OCI-LY1 (cell line): ENCODE results near the gene RALBP1.
"Not testable (repeated sequence)": the region's sequence is repeated elsewhere in the genome, so short reads cannot be mapped to it uniquely, and the experiment has no call there.

Experiments
- H2AFZ ChIP-seq: fragments of 200-600 bp; sonication (generic), shearing (Covaris generic); 2 replicates; pipeline ENCODE4 v1.6.0; 2014; ENCODE audit warnings: antibody characterized with exemption, mild to moderate bottlenecking, low read length
- H3F3A ChIP-seq: fragments of 200-600 bp; sonication (generic), shearing (Covaris generic); 2 replicates; pipeline ENCODE4 v1.6.0; 2014; ENCODE audit warnings: mild to moderate bottlenecking, antibody characterized with exemption, low read length, moderate library complexity; ENCODE audit not compliant: insufficient read depth
- H3K27ac ChIP-seq: fragments of 200-600 bp; sonication (generic); 2 replicates; pipeline ENCODE4 v1.5.1; 2014; ENCODE audit warnings: low read length, mixed run types, mild to moderate bottlenecking, low read depth; ENCODE audit not compliant: poor library complexity, severe bottlenecking
- H3K27me3 ChIP-seq: fragments of 200-600 bp; sonication (generic); 2 replicates; pipeline ENCODE4 v1.6.0; 2014; ENCODE audit warnings: antibody characterized with exemption, mild to moderate bottlenecking, low read length, moderate library complexity; ENCODE audit not compliant: insufficient read depth
- H3K36me3 ChIP-seq: fragments of 200-600 bp; sonication (generic); 2 replicates; pipeline ENCODE4 v1.6.1; 2014; ENCODE audit warnings: mild to moderate bottlenecking, antibody characterized with exemption, low read length, moderate library complexity, mixed read lengths; ENCODE audit not compliant: insufficient read depth
- H3K4me1 ChIP-seq: fragments of 200-600 bp; sonication (generic); 2 replicates; pipeline ENCODE4 v1.5.1; 2014; ENCODE audit warnings: mild to moderate bottlenecking, low read length, moderate library complexity; ENCODE audit not compliant: insufficient read depth, severe bottlenecking
- H3K4me2 ChIP-seq: fragments of 200-600 bp; sonication (generic), shearing (Covaris generic); 2 replicates; pipeline ENCODE4 v1.6.1; 2014; ENCODE audit warnings: low read length
- H3K4me3 ChIP-seq: fragments of 200-600 bp; sonication (generic); 2 replicates; pipeline ENCODE4 v1.5.1; 2014; ENCODE audit warnings: low read length, low read depth, mild to moderate bottlenecking, mixed read lengths; ENCODE audit not compliant: poor library complexity, severe bottlenecking
- H3K79me2 ChIP-seq: fragments of 200-600 bp; shearing (Covaris generic); 2 replicates; pipeline ENCODE4 v1.6.1; 2016; ENCODE audit warnings: mixed run types, low read length, mixed read lengths; ENCODE audit not compliant: insufficient read depth
- H3K9ac ChIP-seq: fragments of 200-600 bp; sonication (generic), shearing (Covaris generic); 2 replicates; pipeline ENCODE4 v1.6.1; 2014; ENCODE audit warnings: mild to moderate bottlenecking, low read length, mixed read lengths
- H3K9me2 ChIP-seq: fragments of 200-600 bp; sonication (generic), shearing (Covaris generic); 2 replicates; pipeline ENCODE4 v1.6.1; 2014; ENCODE audit warnings: low read depth, mild to moderate bottlenecking, low read length, mixed read lengths
- H3K9me3 ChIP-seq: fragments of 200-600 bp; shearing (Covaris generic); 2 replicates; pipeline ENCODE4 v1.6.1; 2014; ENCODE audit warnings: low read length, mixed read lengths
- H4K20me1 ChIP-seq: fragments of 200-600 bp; sonication (generic), shearing (Covaris generic); 2 replicates; pipeline ENCODE4 v1.6.0; 2016; ENCODE audit warnings: mild to moderate bottlenecking, low read length; ENCODE audit not compliant: insufficient read depth
- CTCF ChIP-seq: fragments of 200-600 bp; sonication (generic), shearing (Covaris generic); IDR thresholded peaks from 2 replicates; pipeline ENCODE4 v1.5.1; 2017; ENCODE audit warnings: mild to moderate bottlenecking, antibody characterized with exemption, low read length, moderate library complexity, mixed read lengths
- EZH2 ChIP-seq: fragments of 200-600 bp; sonication (generic), shearing (Covaris generic); IDR thresholded peaks from 2 replicates; pipeline ENCODE4 v1.8.0; 2017; ENCODE audit warnings: borderline replicate concordance, mixed run types, mild to moderate bottlenecking, antibody characterized with exemption, low read length, moderate library complexity, mixed read lengths

The RALBP1 gene

GRCh38 chr18:9449600-9450414, 25.5 kb upstream of the RALBP1 start:
- Histone ChIP-seq H3K79me2 (no peaks in the 10 kb centered on the region), H3K27me3 (no peaks in the 10 kb centered on the region), H3F3A (no peaks in the 10 kb centered on the region), H2AFZ (no peak overlapping the region), H3K4me1 (no peaks in the 10 kb centered on the region), H3K9me3 (peaks cover 15% of the 10 kb centered on the region; the same call in 1 of the 2 replicates), H3K36me3 (no peaks in the 10 kb centered on the region), H3K27ac (no peak overlapping the region), H3K4me2 (no peak overlapping the region), H3K9ac (no peak overlapping the region), H3K4me3 (no peak overlapping the region), H3K9me2 (no peaks in the 10 kb centered on the region), H4K20me1 (no peaks in the 10 kb centered on the region)
- no peak for TF ChIP-seq EZH2

GRCh38 chr18:9450920-9451319, 24.4 kb upstream of the RALBP1 start:
- H3K4me2 ChIP-seq, H2AFZ ChIP-seq, H3K9ac ChIP-seq, H4K20me1 ChIP-seq, H3F3A ChIP-seq, H3K4me3 ChIP-seq, H3K79me2 ChIP-seq, H3K27me3 ChIP-seq, H3K4me1 ChIP-seq, H3K27ac ChIP-seq, H3K36me3 ChIP-seq, H3K9me2 ChIP-seq: not testable (repeated sequence)
- H3K9me3 ChIP-seq = peaks cover 15% of the 10 kb centered on the region; the same call in 1 of the 2 replicates

- no peak overlapping the region for H3K4me2 ChIP-seq
- H3K4me1 ChIP-seq = no peaks in the 10 kb centered on the region
- H2AFZ ChIP-seq = no peak overlapping the region
- H3K9me2 ChIP-seq = no peaks in the 10 kb centered on the region
- peaks cover 5% of the 10 kb centered on the region; the same call in 1 of the 2 replicates for H3K9me3 ChIP-seq
- H3K79me2 ChIP-seq = no peaks in the 10 kb centered on the region
- no peaks in the 10 kb centered on the region; the same call in 1 of the 2 replicates for H3K36me3 ChIP-seq
- no peaks in the 10 kb centered on the region for H3F3A ChIP-seq
- H3K4me3 ChIP-seq = no peak overlapping the region
- H3K27me3 ChIP-seq = no peaks in the 10 kb centered on the region
- H3K27ac ChIP-seq = no peak overlapping the region
- TF ChIP-seq EZH2 = no peak
- H4K20me1 ChIP-seq = no peaks in the 10 kb centered on the region
- no peak overlapping the region for H3K9ac ChIP-seq
Measured at GRCh38 chr18:9453283-9453682, 22.0 kb upstream of the RALBP1 start.

- no peak overlapping the region for H3K9ac ChIP-seq
- no peaks in the 10 kb centered on the region for H3F3A ChIP-seq
- no peaks in the 10 kb centered on the region for H4K20me1 ChIP-seq
- H3K4me1 ChIP-seq = no peaks in the 10 kb centered on the region
- H3K9me2 ChIP-seq = no peaks in the 10 kb centered on the region
- no peak overlapping the region for H3K27ac ChIP-seq
- H3K79me2 ChIP-seq = no peaks in the 10 kb centered on the region
- no peaks in the 10 kb centered on the region; the same call in 1 of the 2 replicates for H3K36me3 ChIP-seq
- no peak overlapping the region for H3K4me2 ChIP-seq
- H2AFZ ChIP-seq = no peak overlapping the region
- no peak overlapping the region for H3K4me3 ChIP-seq
- H3K27me3 ChIP-seq = no peaks in the 10 kb centered on the region
- H3K9me3 ChIP-seq = peaks cover 5% of the 10 kb centered on the region; the same call in 1 of the 2 replicates
- TF ChIP-seq EZH2 (no peak), CTCF (no peak)
Measured at GRCh38 chr18:9454061-9454703, 21.1 kb upstream of the RALBP1 start.
